GM19351 (cell line): Measurements from ENCODE around the gene B4GALNT3.

Experiments
- ATAC-seq: cut with Tn5 transposase; IDR thresholded peaks from one replicate; pipeline ENCODE4 v1.9.1; 2021; ENCODE audit warnings: mild to moderate bottlenecking, moderate library complexity; ENCODE audit not compliant: unreplicated experiment

B4GALNT3 gene

DNA sequence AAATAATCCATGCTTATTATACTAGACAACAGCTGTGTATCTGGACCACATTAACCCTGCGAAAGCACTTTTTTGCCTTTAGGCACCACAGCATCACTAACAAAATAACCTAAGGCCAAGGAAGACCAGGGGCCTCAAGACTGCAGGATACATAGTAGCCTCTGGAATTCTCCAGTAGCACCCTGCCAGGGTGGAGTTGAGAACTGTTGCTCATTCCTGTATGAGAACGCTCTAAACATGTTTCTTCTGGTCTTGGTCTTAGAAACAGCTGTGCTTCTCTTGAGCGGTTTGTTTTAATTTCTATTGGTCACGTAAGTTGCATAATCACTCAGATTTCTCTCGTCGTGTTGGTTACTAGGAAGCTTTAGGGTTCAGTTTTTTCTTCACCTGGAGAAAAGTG, 7.9 kb downstream of the B4GALNT3 start:
- ATAC-seq = no peak

DNA sequence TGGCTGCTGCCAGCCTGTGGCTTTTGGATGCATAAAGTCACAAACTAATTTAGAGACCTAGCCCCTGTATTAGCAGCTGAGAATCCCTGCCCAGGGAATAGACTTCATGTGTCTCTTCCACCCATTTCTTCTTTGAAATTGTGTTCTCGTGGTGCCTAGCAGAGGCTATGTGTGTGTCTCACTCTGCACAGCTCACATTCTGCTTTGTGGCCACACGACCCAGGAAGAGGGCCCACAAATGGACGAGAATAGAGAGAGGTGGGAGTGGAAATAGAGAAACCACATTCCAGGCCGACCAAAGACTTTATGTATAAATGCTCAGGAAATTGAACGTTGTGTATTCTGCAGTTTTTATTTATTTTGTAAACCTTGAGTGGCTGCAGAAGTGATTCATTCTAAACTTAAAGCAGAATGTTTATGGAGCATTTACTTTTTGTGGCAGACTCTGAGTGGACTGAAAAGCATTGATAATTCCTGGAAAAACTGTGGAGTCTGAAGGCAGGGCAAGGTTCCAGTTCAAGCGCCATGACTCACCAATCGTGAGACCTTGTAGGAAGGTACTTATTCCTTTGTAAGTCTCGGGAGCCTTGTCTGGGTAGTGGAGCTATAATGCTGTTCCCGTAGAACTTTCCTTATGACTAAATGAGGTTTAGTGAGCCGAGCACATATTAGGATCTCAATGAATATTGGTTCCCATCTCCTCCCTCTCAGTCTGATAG, 9.1 kb downstream of the B4GALNT3 start:
- no peak for ATAC-seq

DNA sequence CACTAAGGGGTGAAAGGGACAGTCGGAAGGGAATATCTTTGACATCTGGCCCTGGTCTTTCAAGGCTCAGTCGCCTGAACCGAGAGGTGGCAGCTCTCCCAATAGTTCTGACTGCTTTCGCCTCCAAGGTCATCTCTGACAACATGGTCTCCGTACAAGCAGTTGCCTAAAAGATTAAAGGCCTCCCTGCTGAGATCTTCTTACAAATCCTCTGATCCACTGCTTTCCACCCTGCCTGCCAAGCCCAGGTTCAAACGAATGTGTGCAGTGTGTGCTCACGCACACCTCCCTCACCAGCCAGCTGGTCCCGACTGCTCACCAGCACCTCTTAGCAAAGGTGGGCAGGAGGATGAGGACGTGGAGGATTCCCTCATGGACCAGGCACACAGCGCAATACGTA, 10.4 kb downstream of the B4GALNT3 start:
- no peak for ATAC-seq

GRCh38 chr12:473198-473597, 13.5 kb downstream of the B4GALNT3 start:
- ATAC-seq = no peak

DNA sequence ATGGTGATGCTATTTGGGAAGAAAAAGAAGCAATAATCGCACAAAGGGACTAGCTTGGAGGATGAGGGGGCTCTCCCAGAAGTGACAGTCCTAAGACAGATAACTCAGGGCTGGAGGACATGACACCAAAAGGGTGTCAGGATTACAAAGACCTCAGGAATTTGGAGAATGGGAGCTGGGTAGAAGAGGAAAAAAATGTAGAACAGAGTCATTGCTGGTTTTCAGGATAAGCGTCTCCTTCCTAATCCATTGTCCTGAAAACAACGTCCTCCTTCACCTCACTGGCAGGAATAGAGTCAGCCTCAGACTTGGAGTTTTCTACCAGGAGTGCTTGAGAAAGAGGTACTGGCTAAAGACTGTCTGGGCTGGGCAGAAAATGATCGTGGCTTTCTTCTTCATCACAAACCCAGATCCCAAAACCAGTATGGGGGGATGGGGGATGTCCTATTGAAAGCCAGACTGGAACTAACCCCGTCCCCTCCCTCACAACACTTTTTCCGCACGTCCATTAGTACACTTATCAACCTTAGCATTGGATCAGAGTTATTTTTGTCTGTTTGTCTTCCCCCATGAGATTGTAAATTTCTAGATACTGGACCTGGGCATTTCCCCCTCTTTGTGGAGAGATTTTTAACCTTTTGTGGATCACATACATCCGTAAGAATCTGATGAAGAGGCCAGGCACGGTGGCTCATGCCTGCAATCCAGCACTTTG, 14.3 kb downstream of the B4GALNT3 start:
- ATAC-seq = no peak

- ATAC-seq = no peak
Measured at GRCh38 chr12:475286-475685, 15.5 kb downstream of the B4GALNT3 start.

DNA sequence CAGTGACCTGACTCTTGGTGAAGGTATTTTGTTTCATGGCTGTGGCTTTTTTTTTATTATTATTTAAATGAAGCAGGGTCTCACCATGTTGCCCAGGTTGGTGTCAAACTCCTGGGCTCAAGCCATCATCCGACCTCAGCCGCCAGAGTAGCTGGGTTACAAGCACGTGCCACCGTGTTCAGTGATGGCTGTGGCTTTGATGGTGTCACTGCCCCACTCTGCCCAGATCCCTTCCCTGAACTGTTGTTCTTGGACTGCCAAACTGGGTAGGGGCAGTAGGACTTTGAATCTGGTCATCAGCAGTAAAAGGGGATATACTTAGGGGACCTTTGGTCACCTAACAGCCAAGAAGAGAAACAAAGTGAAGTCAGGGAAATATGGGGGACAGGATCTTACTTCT, 19.4 kb downstream of the B4GALNT3 start:
- no peak for ATAC-seq

DNA sequence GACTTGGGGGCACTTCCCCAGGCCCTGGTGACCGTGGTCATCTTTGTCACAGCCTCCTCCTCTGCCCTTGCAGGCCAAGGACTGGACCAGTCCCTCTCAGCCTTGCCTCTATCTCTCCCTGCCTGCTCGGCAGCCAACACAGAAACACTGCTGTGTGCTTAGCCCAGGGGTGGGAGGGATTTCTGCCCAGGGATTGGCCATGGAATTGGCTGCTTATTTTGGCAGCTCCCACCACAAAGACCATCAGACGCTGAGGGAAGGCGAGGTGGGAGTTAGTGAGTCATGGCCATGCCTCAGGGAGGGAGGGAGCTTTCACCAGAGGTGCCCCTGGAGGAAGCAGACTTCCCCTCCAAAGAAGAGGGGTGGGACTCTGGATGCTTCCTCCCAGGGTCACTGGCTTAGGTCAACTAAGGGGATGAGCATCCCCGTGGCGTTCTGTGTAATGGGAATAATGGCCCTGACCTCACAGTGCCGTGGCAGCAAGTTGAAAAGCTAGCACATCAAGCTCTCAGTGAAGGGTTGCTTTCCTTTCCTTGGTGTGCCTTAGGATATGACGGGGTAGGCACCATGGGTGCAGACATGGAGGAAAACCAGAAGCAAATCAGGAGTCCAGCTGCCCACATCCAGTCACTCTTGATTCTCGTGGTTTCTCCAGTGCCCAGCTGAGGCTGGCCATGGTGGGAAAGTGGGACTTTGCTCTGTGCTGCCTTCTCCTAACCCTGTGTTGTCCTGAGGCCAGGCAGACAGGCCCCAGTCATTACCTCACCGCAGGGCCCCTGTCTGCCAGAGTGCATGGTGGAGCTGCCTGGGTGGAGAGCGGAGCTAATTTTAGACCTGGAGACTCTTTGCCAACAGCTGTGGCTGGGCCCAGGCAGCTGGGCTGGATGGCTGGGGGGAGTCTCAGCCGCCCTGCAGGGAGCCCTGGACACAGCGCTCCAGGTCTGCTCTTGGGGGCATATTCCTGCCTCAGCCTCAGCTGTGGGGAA, 21.4 kb downstream of the B4GALNT3 start:
- ATAC-seq = no peak

GRCh38 chr12:482061-482460, 22.3 kb downstream of the B4GALNT3 start:
- no peak for ATAC-seq

DNA sequence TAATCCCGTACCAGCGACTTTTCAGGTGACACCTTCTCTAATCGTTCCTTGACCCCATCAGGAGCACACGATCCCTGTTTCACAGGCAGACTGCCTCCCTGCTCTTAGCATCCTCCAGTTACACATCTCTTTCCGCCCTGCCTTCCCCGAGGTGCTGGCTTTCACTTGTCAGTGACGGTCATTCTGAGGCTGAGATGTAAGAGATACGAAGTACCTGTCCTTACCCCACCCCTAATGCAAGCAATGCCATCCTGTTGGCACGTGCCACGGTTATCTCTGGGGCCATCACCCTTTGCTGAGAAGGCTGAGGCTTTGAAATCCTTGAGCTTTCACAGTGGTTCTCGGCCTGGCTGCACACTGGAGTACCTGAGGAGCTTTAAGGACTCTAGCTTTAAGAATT, 24.4 kb downstream of the B4GALNT3 start:
- no peak for ATAC-seq

DNA sequence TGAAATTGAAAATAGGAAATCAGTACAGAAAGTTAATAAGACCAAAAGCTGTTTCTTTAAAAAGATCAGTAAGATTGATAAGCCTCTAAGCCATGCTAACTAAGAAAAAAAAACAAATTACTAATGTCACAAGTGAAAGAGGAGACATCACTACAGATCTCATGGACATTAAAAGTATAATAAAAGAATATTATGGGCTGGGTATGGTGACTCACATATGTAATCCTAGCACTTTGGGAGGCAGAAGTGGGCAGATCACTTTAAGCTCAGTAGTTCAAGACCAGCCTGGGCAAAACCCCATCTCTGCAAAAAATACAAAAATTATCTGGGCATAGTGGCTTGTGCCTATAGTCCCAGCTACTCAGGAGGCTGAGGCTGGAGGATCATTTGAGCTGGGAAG, 30.5 kb downstream of the B4GALNT3 start:
- ATAC-seq = no peak

DNA sequence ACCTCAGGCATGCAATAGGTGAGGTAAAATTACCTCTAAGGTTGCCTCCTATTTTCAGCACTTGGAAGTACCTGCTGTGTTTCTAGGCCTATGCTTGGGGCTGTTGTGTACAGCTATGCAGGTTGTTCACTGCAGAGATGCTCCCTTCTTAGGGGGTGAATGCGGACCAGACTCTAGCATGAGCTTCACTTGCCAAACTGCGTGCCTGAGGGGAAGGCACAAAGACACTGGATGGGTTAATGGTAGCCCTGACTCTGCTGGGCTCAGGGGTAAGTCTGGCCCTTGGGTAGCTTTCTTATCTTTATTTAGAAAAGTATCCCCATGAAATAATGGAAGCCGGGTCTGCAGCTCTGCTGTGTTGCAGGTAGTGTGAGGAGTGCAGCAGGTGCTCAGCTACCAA, 35.7 kb downstream of the B4GALNT3 start:
- no peak for ATAC-seq

GRCh38 chr12:496736-497135, 37.0 kb downstream of the B4GALNT3 start:
- ATAC-seq = no peak

GRCh38 chr12:497501-498160, 37.9 kb downstream of the B4GALNT3 start:
- ATAC-seq = no peak

DNA sequence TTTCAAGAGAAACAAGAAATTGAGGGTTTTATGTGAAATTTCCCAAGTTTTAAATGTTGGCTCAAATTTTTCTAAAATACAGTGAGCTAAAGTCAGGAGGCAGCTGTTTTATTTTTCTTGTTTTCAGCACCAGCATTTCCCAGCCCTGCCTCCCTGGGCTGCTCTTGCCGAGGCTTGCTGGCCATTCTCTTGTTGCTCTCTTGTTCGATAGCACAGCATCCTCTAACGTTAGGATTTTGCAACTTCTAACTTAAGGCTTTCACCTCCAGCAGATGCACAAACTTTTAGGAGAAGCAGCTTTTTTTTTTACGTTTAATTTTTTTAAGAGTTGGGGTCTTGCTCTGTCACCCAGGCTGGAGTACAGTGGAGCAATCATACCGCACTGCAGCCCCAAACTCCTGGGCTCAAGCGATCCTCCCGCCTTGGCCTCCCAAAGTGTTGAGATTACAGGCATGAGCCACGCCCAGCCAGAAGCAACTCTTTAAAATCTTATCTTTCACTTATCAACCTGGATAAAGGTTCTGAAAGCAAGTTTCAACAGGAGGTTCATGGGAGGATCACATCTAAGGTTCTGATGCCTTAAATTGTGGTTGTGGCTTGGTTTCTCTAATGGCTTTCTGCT, 40.2 kb downstream of the B4GALNT3 start:
- no peak for ATAC-seq

- ATAC-seq = no peak
Measured at GRCh38 chr12:501722-502447, 42.1 kb downstream of the B4GALNT3 start.

- no peak for ATAC-seq
Measured at GRCh38 chr12:503111-503761, 43.5 kb downstream of the B4GALNT3 start.

GRCh38 chr12:505221-505620, 45.5 kb downstream of the B4GALNT3 start:
- no peak for ATAC-seq

DNA sequence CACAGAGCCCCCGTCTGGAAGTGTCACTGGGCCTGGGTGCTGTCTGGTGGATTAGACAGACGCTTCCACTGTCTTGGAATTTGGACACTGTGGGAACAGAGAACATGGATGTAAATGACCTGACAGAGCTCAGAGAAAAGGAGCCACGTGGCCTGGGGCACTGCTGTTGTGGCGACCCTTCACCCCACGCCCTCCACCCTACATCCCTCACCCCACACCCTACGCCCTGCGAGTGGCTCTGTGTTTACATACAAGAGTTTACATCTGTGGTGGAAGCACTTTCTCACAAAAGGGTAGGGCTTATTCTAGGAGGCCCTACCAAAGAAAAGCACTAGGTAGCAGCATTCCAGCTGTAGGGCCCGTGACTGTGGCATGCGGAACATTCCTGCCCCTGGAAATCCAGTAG, 47.7 kb downstream of the B4GALNT3 start:
- no peak for ATAC-seq
